Liver (tissue), 3 donors: Measurements from ENCODE around the gene CCDC28B.

ENCODE experiments used
- ATF3 ChIP-seq: IDR thresholded peaks from 2 replicates; pipeline ENCODE4 v1.6.1; 2016; ENCODE audit warnings: antibody characterized with exemption
- CTCF ChIP-seq: fragments of 150-350 bp; IDR thresholded peaks from 2 replicates; pipeline ENCODE4 v1.5.1; 2017; ENCODE audit warnings: improper control_type of control experiment, low read depth, low read length; ENCODE audit not compliant: missing input control
- EGR1 ChIP-seq, 2 donors: IDR thresholded peaks; 2 replicates each; pipeline ENCODE4 v1.6.1; 2016 to 2018; ENCODE audit warnings: antibody characterized with exemption in 2 of 2, low read depth in 2 of 2
- GABPA ChIP-seq, 2 donors: IDR thresholded peaks in 1 of 2; conservative IDR thresholded peaks in 1 of 2; 2 replicates each; pipeline ENCODE4 v1.6.1; 2016; ENCODE audit warnings: antibody characterized with exemption in 2 of 2, mild to moderate bottlenecking in 1 of 2, moderate library complexity in 1 of 2
- HNF4A ChIP-seq, 2 donors: conservative IDR thresholded peaks; 2 replicates each; pipeline ENCODE4 v1.6.1; 2016; ENCODE audit warnings: antibody characterized with exemption in 2 of 2, mild to moderate bottlenecking in 2 of 2
- JUND ChIP-seq, 2 donors: IDR thresholded peaks; 2 replicates each; pipeline ENCODE4 v1.6.1; 2016; ENCODE audit warnings: antibody characterized with exemption in 2 of 2
- MAX ChIP-seq: IDR thresholded peaks from 2 replicates; pipeline ENCODE4 v1.6.1; 2016; ENCODE audit warnings: antibody characterized with exemption
- RAD21 ChIP-seq, 2 donors: IDR thresholded peaks; 2 replicates each; pipeline ENCODE4 v1.6.1; 2016; ENCODE audit warnings: antibody characterized with exemption in 2 of 2, mild to moderate bottlenecking in 2 of 2
- REST ChIP-seq: IDR thresholded peaks from 2 replicates; pipeline ENCODE4 v1.6.1; 2016; ENCODE audit warnings: antibody characterized with exemption, mild to moderate bottlenecking
- RXRA ChIP-seq, 2 donors: IDR thresholded peaks; 2 replicates each; pipeline ENCODE4 v1.6.1; 2017 to 2018; ENCODE audit warnings: antibody characterized with exemption in 2 of 2, mild to moderate bottlenecking in 1 of 2
- SP1 ChIP-seq: IDR thresholded peaks from 2 replicates; pipeline ENCODE4 v1.6.1; 2018; ENCODE audit warnings: antibody characterized with exemption, mild to moderate bottlenecking
- TAF1 ChIP-seq: conservative IDR thresholded peaks from 2 replicates; pipeline ENCODE4 v1.6.1; 2016; ENCODE audit warnings: antibody characterized with exemption, mild to moderate bottlenecking
- YY1 ChIP-seq: IDR thresholded peaks from 2 replicates; pipeline ENCODE4 v1.6.1; 2016; ENCODE audit warnings: antibody characterized with exemption, mild to moderate bottlenecking
- donor health status: healthy.
- donor health status: healthy.

- TF ChIP-seq CTCF (no peak), TAF1 (no peak), EGR1 (IDR thresholded peaks at IDR 0.05; ENCODE audit: low read depth in 2 of 2) (no peak), SP1 (no peak), ATF3 (no peak), MAX (no peak), YY1 (no peak), REST (no peak), RXRA (IDR thresholded peaks at IDR 0.05) (no peak), GABPA (IDR thresholded peaks at IDR 0.05 in 1 of 2, conservative IDR thresholded peaks at IDR 0.05 in 1 of 2) (no peak), JUND (IDR thresholded peaks at IDR 0.05) (no peak), HNF4A (conservative IDR thresholded peaks at IDR 0.05) (no peak), RAD21 (IDR thresholded peaks at IDR 0.05) (no peak)
Measured at GRCh38 chr1:32151319-32151787, 49.0 kb upstream of the CCDC28B start.
